ENCODE measurements around the gene SLC19A1.
"Not testable (repeated sequence)": the region's sequence is repeated elsewhere in the genome, so short reads cannot be mapped to it uniquely, and the experiment has no call there.

Gene SLC19A1

DNA sequence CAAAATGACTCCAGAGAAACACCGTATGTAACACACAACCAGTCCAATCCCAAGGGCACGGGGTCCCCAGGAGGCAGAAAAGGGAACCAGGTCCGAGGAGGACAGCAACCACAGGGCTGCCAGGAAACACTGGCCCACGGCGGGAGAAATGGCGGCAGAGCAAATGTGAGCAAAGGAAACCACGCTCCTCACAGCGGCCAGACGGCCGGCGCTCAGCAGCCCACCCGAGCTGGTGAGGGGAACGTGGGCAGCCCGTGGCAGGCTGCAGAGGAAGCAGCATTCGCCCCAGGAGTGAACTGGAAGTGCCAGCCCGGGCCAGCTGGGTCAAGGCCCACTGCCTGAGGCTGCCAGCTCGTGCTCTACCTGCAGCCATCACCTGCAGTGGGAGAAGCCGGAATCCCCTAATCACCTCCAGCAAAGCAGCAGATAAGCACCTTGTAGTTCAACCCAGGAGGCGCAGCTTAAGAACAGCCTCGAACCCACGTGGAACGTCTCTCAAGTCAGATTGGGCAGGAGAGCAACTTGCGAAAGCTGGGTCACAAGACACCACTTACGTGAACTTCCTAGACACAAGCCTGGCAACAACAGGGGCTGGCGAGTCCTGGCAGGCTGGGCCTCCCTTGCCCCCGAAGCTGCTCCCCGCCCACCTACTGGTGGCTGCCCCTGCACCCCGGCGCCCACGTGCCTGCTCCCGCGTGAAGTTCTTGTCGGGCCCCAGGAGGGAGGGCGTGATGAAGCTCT is 6.7 kb downstream of the SLC19A1 start:
- in situ Hi-C loops (cut with HindIII; ENCODE audit: low sequenced_read_pairs): no loop called here

DNA sequence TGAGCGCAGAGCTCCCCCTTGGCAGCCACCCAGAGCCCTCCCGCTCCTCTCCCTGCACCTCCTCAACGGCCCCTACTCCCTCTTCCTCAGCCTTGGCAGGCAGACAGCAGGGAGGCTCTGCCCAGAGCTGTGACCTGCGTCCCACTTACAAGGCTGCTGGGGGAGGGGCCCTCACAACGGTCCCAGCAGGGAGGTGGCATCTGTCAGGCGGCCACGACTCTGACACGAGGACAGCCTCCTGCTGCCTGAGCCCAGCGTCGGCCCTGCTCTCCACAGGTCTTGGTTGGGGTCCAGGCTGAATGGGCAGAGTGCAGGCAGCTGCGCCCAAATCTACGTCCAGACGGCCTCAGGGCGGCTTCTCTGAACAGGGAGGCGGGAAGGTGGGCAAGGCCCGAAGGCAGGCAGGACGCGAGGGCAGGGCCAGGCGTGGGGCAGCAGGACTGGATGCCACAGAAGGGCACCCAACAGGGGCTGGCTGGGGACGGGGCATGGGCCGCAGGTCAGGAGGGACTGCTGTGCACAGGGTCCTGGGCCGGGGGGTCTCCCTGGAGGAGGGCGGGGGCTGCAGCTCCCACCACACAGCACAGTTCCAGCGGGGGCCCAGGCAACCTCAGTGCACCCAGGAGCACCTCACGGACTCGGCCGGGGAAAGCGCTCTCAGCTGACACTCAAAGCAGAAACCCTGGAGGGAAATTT is 7.5 kb downstream of the SLC19A1 start:
- in situ Hi-C loops (cut with HindIII; ENCODE audit: low sequenced_read_pairs): no loop called here

DNA sequence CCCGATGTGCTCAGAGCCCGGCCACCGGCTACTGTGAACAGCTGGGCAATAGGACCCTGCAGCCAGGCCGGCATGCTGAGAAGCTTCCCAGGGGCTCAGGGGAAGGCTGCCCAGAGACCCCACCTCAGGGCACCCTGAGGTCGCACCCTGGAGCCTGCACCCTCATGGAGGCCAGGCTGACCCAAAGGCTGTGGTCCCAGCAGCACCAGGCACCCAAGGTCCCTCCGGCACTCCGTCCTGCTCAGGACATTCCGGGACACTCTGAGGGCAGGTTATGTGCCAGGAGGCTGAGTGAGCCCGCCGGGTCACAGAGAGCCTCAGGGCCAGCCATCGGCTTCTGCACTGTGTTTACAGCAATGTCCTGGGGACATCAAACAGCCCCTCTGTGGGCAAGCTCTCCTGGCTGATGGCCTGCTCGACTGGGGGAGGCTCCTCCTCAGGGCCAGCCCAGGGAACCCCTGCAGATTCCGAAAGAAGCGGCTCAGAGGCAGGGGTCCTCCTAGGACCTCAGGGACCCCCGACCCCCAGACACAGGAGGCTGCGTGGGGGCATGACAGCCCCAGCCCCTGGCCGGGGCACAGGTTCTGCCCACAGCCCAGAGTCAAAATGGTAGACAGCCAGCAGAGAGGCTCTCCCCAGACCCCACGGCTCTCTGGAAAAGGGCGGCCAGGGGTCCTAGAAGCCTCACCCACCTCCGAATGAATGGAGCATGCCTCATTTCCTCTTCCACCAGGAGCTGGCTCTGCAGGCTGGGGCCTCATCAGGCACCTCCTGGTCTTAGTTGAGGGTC is 8.2 kb downstream of the SLC19A1 start:
- in situ Hi-C loops (cut with HindIII; ENCODE audit: low sequenced_read_pairs): no loop called here

DNA sequence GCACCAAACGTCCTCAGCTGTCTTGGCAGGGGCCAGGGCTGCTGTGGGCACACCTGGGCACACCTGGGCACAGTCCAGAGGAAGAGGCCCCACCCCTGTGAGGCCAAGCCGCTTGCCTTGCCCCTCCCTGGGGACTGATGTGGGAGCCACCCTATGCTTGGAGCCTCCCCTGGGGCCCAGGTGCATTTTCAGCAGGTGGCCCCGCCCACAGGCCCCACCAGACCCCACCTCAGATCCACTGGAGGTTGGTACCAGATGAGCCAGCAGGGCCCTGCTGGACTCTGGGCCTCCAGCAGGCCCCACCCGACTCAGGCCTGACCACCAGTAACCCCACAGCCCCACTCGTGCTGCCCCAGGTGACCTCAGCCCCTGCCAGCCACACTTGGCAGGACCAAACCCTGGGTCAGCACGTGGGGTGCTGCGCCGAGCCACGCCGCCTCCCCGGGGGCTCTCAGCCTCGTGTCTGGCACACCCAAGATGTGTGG is 8.8 kb downstream of the SLC19A1 start:
- in situ Hi-C loops (cut with HindIII; ENCODE audit: low sequenced_read_pairs): no loop called here

DNA sequence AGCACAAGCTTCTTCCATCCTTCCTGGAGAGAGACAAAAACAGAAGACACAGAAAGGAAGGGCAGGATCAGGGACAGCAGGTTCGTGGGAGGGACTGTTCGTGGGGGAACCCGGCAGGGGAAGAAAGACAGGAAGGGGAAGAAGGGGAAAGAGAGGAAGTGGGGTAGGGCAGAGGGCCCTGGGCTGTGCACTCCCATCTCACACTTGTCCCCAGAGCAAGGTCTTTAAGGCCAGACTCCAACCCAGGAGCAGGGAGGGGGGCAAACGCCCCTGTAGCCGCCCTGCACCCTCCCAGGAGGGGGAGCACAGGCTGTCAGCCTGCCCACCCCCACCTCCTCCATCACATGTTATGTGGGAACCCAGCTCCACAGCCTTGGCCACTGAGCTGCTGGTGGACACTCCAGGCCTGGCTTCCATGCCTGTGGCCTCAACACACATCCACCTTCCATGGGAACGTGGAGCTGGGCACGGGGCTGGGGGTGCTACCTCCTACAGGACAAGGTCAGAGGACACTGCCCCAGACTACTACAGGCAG is 9.3 kb downstream of the SLC19A1 start:
- in situ Hi-C loops (cut with HindIII; ENCODE audit: low sequenced_read_pairs): no loop called here

DNA sequence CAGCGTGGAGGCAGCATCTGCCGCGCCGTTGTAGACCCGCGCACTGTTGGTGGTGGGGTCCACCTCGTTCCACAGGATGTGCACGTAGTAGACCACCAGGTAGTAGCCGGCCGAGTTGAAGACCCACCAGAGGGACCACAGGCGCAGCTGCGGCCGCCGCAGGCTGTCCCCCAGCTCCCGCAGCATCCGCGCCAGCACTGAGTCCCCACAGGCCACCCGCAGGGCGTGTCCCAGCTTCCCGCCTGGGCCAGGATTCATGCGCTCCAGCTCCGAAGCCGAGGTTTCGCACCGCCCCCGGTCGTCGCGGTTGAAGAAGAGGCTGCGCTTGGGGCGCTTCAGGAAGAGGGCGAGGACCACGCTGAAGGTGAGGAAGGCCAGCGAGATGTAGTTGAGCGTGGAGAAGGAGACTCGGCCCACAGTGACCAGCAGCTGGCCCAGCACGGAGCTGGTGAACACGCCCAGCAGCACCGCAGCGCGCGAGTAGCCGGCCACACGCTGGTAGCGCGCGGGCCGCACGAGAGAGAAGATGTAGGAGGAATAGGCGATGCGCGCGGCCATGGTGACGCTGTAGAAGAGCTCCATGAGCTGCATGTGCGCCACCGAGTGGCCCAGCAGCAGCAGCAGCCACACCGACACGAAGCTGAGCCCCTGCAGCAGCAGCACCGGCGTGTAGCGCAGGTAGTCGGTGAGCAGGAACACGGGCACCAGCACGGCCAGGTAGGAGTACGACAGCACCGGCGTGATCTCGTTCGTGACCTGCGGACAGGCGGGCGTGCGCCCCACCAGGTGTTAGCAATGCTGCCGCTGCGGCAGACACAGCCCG is 10.6 kb downstream of the SLC19A1 start:
- in situ Hi-C loops (cut with HindIII; ENCODE audit: low sequenced_read_pairs): no loop called here

DNA sequence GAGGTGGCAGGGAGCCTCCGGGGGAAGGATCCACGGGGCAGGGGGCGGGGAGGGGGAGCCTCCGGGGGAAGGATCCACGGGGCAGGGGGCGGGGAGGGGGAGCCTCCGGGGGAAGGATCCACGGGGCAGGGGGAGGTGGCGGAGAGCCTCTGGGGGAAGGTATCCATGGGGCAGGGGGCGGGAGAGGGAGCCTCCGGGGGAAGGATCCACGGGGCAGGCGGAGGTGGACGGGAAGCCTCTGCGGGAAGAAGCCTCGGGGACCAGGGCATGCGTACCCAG is 11.2 kb downstream of the SLC19A1 start:
- in situ Hi-C loops (cut with HindIII; ENCODE audit: low sequenced_read_pairs): not testable (repeated sequence)

DNA sequence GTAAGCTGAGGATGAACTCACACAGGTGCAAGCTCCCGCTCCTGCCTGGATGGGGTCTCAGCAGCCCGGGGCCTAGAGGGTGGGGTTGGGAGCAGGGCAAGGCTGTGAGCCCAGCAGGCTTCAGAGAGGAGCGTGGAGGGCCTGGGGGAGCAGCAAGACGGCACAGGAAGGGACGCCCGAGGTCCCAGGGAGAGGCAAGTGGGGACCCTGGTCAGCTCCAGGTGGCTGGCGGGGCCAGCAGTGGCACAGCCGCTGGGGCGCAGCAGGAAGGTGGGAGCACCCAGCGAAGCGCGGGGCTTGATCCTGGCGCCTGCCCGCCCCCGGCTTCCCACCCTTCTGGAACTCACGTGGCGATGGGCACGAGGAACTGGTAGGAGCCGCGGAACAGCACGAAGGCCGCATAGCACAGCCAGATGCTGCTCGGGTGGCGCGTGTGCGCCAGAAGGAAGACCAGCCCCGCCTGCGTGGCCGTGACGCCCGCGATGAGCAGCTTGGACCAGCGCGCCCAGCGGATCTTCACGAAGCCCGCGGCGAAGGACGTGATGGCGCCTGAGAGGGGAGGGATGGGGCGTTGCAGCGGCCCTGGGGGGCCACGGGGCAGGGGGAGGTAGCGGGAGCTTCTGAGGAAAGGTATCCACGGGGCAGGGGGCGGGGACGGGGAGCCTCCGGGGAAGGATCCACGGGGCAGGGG is 11.7 kb downstream of the SLC19A1 start:
- in situ Hi-C loops (cut with HindIII; ENCODE audit: low sequenced_read_pairs): no loop called here

DNA sequence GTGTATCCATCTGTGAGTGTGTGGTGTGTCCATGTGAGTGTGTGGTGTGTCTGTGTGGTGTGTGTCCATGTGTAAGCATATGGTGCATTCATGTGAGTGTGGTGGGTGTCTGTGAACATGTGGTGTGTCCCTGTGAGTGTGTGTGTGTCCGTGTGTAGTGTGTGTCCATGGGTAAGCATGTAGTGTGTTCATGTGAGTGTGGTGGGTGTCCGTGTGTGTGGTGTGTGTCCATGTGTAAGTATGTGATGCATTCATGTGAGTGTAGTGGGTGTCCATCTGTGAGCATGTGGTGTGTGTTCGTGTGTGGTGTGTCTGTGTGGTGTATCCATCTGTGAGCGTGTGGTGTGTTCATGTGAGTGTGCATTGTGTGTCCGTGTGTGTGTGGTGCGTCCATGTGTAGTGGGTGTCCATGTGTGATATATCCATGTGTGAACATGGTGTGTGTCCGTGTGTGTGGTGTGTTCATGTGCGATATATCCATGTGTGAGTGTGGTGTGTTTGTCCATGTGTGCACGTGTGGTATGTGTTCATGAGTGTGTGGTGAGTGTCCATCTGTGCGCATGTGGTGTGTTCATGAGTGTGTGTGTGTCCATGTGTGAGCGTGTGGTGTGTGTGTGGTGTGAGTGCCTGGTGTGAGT is 12.3 kb downstream of the SLC19A1 start:
- in situ Hi-C loops (cut with HindIII; ENCODE audit: low sequenced_read_pairs): no loop called here

DNA sequence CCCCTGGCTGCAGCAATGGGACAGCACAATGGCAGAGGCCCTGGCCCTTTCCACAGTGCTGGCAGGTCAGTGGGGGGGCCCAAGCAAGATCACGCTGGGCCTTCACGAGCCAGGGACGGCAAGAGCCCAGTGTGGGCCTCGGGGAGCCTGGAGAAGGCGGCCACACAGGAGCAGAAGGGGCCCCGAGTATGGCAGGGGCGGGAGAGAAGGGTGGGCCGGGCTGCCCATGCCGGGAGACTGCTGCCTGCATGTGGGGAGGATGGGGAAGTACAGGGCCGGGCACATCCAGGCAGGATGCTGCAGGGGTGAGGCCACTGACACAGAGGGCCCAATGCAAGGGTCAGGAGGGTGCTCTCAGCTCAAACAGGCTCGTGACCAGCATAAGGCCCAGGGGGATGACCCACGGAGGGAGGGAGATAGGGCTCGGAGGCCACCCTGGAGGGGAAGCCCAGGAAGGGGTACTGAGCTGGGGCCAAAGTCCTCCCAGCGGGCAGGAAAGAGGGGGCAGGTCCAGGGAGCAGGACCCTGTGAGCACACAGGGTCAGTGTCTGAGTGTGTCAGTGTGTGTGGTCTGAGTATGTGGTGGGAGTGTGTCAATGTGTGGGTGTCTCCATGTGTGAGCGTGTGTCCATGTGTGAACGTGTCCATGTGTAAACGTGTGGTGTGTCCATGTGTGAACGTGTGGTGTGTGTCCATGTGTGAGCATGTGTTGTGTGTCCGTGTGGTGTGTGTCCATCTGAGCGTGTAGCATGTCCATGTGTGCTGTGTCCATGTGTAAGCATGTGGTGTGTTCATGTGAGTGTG is 13.1 kb downstream of the SLC19A1 start:
- in situ Hi-C loops (cut with HindIII; ENCODE audit: low sequenced_read_pairs): no loop called here

DNA sequence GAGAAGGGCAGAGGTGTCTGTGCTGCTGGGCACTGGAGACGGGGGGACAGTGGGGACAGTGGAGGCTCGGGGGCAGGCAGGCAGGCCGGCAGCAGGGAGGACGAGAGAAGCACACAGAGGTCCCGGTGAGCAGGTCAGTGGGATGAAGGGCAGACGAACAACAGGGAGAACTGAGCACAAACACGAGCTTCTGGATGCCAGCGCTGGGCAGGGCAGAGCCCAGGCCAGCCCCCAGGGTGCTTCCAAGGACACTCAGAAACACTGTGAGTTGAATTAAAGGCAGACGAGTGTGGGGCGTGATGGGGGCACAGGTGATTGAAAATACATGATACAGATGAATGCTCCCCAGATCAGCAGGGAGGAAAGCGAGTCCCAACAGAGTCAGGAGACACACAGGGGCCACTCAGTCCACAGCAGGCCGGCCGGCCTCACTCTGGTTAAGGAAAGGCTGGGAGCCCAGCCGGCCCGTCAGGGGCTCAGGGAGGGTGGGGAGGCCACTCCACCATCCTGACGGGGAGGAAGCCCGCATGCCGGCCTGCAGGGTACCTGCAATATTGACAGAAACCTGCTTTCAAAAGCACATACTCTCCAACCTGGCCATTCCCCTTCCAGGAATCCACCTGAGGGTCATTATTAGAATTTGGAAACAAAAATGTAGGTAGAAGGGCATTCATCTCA is 14.1 kb downstream of the SLC19A1 start:
- in situ Hi-C loops (cut with HindIII; ENCODE audit: low sequenced_read_pairs): no loop called here

DNA sequence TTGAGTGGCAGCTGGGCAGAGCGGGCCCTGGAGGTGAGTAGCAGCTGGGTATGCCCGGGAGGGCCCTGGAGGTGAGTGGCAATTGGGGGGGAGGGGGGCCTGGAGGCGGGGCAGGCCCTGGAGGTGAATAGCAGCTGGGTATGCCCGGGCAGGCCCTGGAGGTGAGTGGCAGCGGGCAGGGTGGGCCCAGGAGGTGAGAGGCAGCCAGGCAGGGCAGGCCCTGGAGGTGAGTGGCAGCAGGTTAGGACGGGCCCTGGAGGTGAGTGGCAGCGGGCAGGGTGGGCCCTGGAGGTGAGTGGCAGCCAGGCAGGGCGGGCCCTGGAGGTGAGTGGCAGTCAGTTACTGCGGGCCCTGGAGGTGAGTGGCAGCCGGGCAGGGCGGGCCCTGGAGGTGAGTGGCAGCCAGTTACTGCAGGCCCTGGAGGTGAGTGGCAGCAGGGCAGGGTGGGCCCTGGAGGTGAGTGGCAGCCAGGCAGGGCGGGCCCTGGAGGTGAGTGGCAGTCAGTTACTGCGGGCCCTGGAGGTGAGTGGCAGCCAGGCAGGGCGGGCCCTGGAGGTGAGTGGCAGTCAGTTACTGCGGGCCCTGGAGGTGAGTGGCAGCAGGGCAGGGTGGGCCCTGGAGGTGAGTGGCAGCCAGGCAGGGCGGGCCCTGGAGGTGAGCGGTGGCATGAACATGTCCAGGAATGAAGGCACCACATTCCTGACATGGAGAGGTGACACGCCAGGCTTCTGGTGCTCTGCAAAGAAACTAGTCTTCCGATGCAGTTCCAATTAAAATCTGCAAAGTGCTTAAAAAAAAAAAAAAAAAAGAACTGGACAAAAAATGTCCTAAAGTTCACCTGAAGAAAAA is 14.9 kb downstream of the SLC19A1 start:
- in situ Hi-C loops (cut with HindIII; ENCODE audit: low sequenced_read_pairs): not testable (repeated sequence)

DNA sequence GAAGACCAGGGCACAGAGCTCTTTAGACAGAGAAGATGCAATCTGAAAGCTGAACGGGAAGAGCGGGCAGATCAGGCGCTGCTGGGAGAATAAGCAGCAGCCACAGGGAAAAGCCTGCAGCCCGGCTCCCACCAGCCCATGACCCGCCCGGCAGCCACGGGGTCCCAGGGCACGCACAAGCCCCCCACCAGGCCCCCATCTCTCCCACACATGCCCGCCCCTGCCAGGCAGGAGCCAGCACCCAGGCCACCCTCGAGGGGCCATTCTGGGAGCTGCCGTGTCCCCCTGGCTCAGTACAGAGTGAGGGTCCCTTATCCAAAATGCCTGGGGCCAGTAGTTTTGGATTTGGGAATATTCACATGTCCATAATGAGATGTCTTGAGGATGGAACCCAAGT is 16.3 kb downstream of the SLC19A1 start:
- in situ Hi-C loops (cut with HindIII; ENCODE audit: low sequenced_read_pairs): no loop called here

DNA sequence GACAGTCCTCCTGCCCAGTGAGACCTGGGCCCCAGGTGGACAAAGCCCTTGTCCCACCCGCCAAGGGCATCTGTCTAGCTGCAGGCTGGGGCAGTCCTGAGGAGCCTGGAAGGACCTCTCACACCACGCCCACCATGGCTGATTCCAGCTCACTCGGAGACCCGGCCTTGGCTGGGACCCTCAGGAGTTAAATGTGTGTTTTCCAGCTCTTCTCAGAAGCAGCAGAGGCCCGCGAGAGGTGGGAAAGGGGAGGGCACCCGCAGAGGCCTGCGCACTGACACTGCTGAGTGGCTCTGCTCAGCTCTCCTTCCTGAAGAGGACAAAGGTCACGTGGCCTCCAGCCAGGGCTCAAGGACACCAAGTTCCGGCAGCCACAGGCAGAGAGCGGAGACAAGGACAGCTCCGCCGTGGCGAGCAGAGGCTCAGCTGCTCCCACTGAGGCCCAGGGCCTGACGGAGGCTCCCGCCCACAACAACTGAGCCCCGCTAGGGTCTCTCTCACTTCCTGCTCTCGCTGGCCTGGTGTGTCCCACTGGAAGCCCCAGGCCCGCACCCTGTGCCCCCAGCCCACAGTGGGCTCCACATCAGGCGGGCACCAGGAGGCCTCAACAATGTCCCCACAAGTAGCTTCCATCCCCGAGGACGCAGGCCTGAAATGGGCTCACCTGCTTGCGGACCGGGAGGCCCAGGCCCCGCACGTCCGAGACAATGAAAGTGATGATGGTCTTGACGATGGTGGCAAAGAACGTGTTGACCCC is 16.9 kb downstream of the SLC19A1 start:
- in situ Hi-C loops (cut with HindIII; ENCODE audit: low sequenced_read_pairs): no loop called here

DNA sequence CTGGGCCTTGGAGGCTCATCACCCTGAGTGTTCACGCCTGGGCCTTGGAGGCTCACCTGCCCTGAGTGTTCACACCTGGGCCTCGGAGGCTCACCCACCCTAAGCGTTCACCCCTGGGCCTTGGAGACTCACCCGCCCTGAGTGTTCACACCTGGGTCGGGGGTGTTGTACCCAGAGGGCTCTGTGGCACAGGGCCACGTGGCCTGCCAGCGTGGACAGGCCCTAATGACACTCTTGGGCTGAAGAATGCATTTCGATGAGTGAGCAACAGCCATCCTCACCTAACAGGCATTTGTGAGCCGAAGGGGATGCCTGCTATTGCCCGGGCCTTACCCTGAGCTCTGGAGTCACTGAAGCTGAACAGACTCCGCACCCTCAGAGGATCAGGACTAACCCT is 17.5 kb downstream of the SLC19A1 start:
- in situ Hi-C loops (cut with HindIII; ENCODE audit: low sequenced_read_pairs): no loop called here

DNA sequence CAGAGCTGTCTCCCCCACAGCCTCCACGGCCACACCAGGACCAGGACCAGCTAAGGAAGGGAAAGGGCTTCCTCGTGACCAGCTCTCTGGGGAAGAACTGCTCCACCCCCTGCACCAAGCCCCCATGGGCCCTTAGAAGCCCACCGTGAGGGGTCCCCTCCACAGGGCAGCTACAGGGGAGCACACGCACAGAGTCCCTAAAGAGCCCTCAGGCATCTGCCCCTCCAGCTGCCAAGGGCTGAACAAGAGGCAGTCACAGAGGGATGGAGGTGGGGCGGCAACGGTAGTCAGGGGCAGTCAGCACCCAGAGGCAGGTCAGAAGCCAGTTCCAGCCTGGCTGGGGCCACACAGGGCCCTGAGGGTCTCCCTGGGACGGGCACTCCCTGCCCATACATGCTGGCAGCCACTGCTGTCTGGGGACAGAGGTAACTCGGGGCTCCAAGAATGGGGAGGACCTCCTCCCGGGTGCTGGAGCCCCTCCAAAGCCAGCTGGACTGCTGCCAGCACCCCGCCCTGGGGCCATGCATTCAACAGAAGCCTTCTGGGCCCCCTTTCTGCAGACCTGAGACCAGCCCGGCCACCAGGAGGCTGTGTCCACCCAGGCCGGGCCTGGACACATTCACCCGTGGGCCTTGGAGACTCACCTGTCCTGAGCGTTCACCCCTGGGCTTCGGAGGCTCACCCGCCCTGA is 18.7 kb downstream of the SLC19A1 start:
- in situ Hi-C loops (cut with HindIII; ENCODE audit: low sequenced_read_pairs): no loop called here
